Mesendoderm (in vitro differentiated cells): ENCODE data around the gene TBC1D5.

ENCODE experiments used
- DNase-seq: peaks from one replicate; pipeline ENCODE4 v3.0.0; 2013
- H2AK5ac ChIP-seq: 2 replicates; pipeline ENCODE4 v1.6.1; 2013; ENCODE audit warnings: low read length, inconsistent platforms
- H2BK120ac ChIP-seq: 2 replicates; pipeline ENCODE4 v1.6.1; 2013; ENCODE audit warnings: low read depth, mild to moderate bottlenecking, low read length, moderate library complexity, mixed read lengths
- H2BK15ac ChIP-seq: replicated peaks from 2 replicates; pipeline ENCODE4 v1.6.1; 2013; ENCODE audit warnings: low read depth, mild to moderate bottlenecking, moderate library complexity
- H2BK5ac ChIP-seq: 2 replicates; pipeline ENCODE4 v1.6.1; 2013; ENCODE audit warnings: low read length, inconsistent platforms
- H3K18ac ChIP-seq: 2 replicates; pipeline ENCODE4 v1.6.1; 2013; ENCODE audit warnings: mild to moderate bottlenecking, low read length, mixed read lengths
- H3K23ac ChIP-seq: one replicate; pipeline ENCODE4 v1.6.1; 2013; ENCODE audit warnings: low read length
- H3K27ac ChIP-seq: 2 replicates; pipeline ENCODE4 v1.5.1; 2013; ENCODE audit warnings: low read depth, mild to moderate bottlenecking, inconsistent platforms, low read length, moderate library complexity
- H3K27me3 ChIP-seq: 2 replicates; pipeline ENCODE4 v1.6.1; 2013; ENCODE audit warnings: low read length, control low read depth, mild to moderate bottlenecking, inconsistent platforms; ENCODE audit not compliant: insufficient read depth, poor library complexity
- H3K36me3 ChIP-seq: 2 replicates; pipeline ENCODE4 v1.6.1; 2013; ENCODE audit warnings: low read length, inconsistent platforms; ENCODE audit not compliant: control insufficient read depth, insufficient read depth
- H3K4ac ChIP-seq: one replicate; pipeline ENCODE4 v1.6.1; 2013; ENCODE audit warnings: low read depth, mild to moderate bottlenecking, low read length, moderate library complexity
- H3K4me1 ChIP-seq: 2 replicates; pipeline ENCODE4 v1.6.1; 2013; ENCODE audit warnings: low read depth, low read length, inconsistent platforms; ENCODE audit not compliant: control insufficient read depth
- H3K4me2 ChIP-seq: 2 replicates; pipeline ENCODE4 v1.6.1; 2013; ENCODE audit warnings: low read length
- H3K4me3 ChIP-seq: 2 replicates; pipeline ENCODE4 v1.5.1; 2013; ENCODE audit warnings: mild to moderate bottlenecking, low read length
- H3K56ac ChIP-seq: one replicate; pipeline ENCODE4 v1.6.1; 2013; ENCODE audit warnings: low read length
- H3K79me1 ChIP-seq: 2 replicates; pipeline ENCODE4 v1.6.1; 2013; ENCODE audit warnings: low read length, inconsistent platforms
- H3K79me2 ChIP-seq: 2 replicates; pipeline ENCODE4 v1.6.1; 2013; ENCODE audit warnings: mild to moderate bottlenecking, low read length; ENCODE audit not compliant: control insufficient read depth, insufficient read depth
- H3K9ac ChIP-seq: 2 replicates; pipeline ENCODE4 v1.6.1; 2013; ENCODE audit warnings: low read length, inconsistent platforms
- H4K5ac ChIP-seq: one replicate; pipeline ENCODE4 v1.6.1; 2013; ENCODE audit warnings: low read length
- H4K8ac ChIP-seq: one replicate; pipeline ENCODE4 v1.6.1; 2013; ENCODE audit warnings: low read depth, mild to moderate bottlenecking, control low read depth, low read length, moderate library complexity
- WGBS: extraction: QIAGEN DNeasy Blood & Tissue Kit; methylation state at CpG from one replicate; pipeline ENCODE4 v1.1.7; 2013; ENCODE audit warnings: low lambda C conversion rate, missing lambda C conversion rate; ENCODE audit not compliant: insufficient coverage; ENCODE audit errors: extremely low coverage; 5-methylcytosine and 5-hydroxymethylcytosine counted together

The TBC1D5 gene

GRCh38 chr3:17278006-17278405 is 464.4 kb downstream of the TBC1D5 start:
- Histone ChIP-seq H3K9ac (no peak overlapping the region), H3K36me3 (no peaks in the 10 kb centered on the region), H3K4me1 (no peaks in the 10 kb centered on the region), H4K5ac (no peak overlapping the region), H3K4me3 (no peak overlapping the region), H3K79me2 (no peaks in the 10 kb centered on the region), H3K4ac (no peak overlapping the region), H2BK15ac (no peak overlapping the region), H3K79me1 (no peaks in the 10 kb centered on the region), H2BK120ac (no peak overlapping the region), H3K18ac (no peak overlapping the region), H4K8ac (no peak overlapping the region), H3K27ac (no peak overlapping the region), H3K4me2 (no peak overlapping the region), H2BK5ac (no peak overlapping the region), H3K23ac (no peak overlapping the region), H2AK5ac (no peak overlapping the region), H3K56ac (no peak overlapping the region), H3K27me3 (no peaks in the 10 kb centered on the region)
- no CpG with 5 or more reads among the region's 2 CpGs for WGBS
- no peak for DNase-seq

DNA sequence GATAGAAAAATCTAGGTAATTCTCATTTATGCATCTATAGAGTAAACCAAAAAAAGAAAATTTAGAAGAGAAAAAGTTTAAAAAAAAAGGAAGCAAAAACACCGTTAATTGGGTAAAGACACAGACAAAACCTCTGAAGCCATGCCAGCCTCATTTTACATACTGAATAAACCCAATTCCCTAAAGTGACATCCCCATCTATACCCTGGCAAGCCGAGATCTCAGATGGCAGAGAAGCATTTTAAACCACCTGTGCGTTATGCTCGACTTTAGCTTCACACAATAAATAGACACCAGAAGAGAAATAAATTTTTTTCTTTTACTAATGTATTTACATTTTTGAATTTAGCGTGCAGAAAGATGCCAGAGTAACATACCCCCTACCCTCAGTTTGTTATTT is 475.6 kb downstream of the TBC1D5 start:
- H3K79me1 ChIP-seq: no peaks in the 10 kb centered on the region
- WGBS: no CpG with 5 or more reads among the region's 5 CpGs

GRCh38 chr3:17261627-17262369 is 480.6 kb downstream of the TBC1D5 start:
- WGBS: no CpG with 5 or more reads among the region's 3 CpGs
- Histone ChIP-seq H4K8ac (no peak overlapping the region), H2AK5ac (no peak overlapping the region), H3K9ac (no peak overlapping the region), H3K27me3 (no peaks in the 10 kb centered on the region), H3K79me1 (no peaks in the 10 kb centered on the region), H3K18ac (no peak overlapping the region), H3K23ac (no peak overlapping the region), H3K56ac (no peak overlapping the region), H2BK5ac (no peak overlapping the region), H2BK15ac (no peak overlapping the region), H3K4me1 (no peaks in the 10 kb centered on the region), H2BK120ac (no peak overlapping the region), H3K79me2 (no peaks in the 10 kb centered on the region), H3K4me2 (no peak overlapping the region), H4K5ac (no peak overlapping the region), H3K27ac (no peak overlapping the region), H3K4ac (no peak overlapping the region), H3K4me3 (no peak overlapping the region), H3K36me3 (no peaks in the 10 kb centered on the region)
- DNase-seq: no peak

More for the DNA sequence above, 475.6 kb downstream of the TBC1D5 start:
- Histone ChIP-seq H3K27ac (no peak overlapping the region), H3K18ac (no peak overlapping the region), H2BK15ac (no peak overlapping the region), H3K4me3 (no peak overlapping the region), H3K27me3 (no peaks in the 10 kb centered on the region), H4K5ac (no peak overlapping the region), H3K56ac (no peak overlapping the region), H3K36me3 (no peaks in the 10 kb centered on the region), H3K23ac (no peak overlapping the region), H3K4me2 (no peak overlapping the region), H2AK5ac (no peak overlapping the region), H2BK120ac (no peak overlapping the region), H3K9ac (no peak overlapping the region), H3K79me2 (no peaks in the 10 kb centered on the region), H3K4ac (no peak overlapping the region), H4K8ac (no peak overlapping the region), H3K4me1 (no peaks in the 10 kb centered on the region), H2BK5ac (no peak overlapping the region)
- no peak for DNase-seq

DNA sequence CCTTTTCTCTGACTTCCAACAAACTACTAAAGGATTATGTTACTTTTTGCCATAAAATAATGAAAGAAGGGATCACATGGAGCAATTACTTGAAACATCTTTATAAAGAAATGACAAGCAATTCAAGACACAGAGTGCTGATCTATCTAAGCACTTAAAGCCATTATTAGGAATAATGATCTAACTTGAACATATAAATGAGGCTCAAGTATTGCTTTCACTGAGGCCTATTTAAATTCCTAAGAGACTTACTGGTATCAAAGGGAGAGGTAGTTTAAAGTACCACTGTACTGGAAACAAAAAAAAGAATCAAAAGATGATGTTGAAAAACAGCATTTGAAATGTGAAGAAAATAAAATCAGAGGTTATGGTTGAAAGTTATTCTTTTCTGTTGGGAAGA is 482.2 kb downstream of the TBC1D5 start:
- no peak overlapping the region for H2AK5ac ChIP-seq
- H3K9ac ChIP-seq: no peak overlapping the region
- no peak overlapping the region for H3K23ac ChIP-seq
- H2BK5ac ChIP-seq: no peak overlapping the region
- H3K36me3 ChIP-seq: no peaks in the 10 kb centered on the region
- no peak overlapping the region for H2BK15ac ChIP-seq
- H3K18ac ChIP-seq: no peak overlapping the region
- no peaks in the 10 kb centered on the region for H3K4me1 ChIP-seq
- H3K56ac ChIP-seq: no peak overlapping the region
- no peak overlapping the region for H3K4me3 ChIP-seq
- no peak for DNase-seq
- H3K4ac ChIP-seq: no peak overlapping the region
- H4K5ac ChIP-seq: no peak overlapping the region
- no peak overlapping the region for H3K4me2 ChIP-seq
- no peak overlapping the region for H3K27ac ChIP-seq
- H3K27me3 ChIP-seq: no peaks in the 10 kb centered on the region
- H4K8ac ChIP-seq: no peak overlapping the region
- no peak overlapping the region for H2BK120ac ChIP-seq
- no peaks in the 10 kb centered on the region for H3K79me2 ChIP-seq
- no peaks in the 10 kb centered on the region for H3K79me1 ChIP-seq

DNA sequence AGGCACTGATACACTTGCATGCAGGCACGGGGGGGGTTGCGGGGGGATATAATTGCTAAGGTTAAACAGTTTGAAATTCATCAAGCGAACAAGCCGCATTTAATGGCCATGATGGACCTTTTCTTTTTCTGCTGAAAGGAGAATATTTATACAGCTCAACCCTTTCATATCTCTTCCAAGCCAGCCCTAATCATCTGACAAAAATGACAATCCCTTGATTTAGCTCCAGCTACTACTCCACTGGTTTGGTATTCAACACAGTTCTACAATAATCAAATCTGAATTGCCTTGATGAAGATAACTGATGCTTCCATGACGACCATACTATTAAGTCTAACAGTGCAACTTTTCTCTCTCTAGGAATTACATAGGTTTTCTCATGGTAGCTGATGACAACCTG is 482.7 kb downstream of the TBC1D5 start:
- Histone ChIP-seq H3K4me2 (no peak overlapping the region), H3K4ac (no peak overlapping the region), H3K4me1 (no peaks in the 10 kb centered on the region), H3K9ac (no peak overlapping the region), H4K8ac (no peak overlapping the region), H3K18ac (no peak overlapping the region), H2BK15ac (no peak overlapping the region), H4K5ac (no peak overlapping the region), H3K27ac (no peak overlapping the region), H3K27me3 (no peaks in the 10 kb centered on the region), H2BK120ac (no peak overlapping the region), H3K79me1 (no peaks in the 10 kb centered on the region), H3K56ac (no peak overlapping the region), H2BK5ac (no peak overlapping the region), H3K23ac (no peak overlapping the region), H3K4me3 (no peak overlapping the region), H3K79me2 (no peaks in the 10 kb centered on the region), H3K36me3 (no peaks in the 10 kb centered on the region), H2AK5ac (no peak overlapping the region)
- WGBS: no CpG with 5 or more reads among the region's 5 CpGs
- no peak for DNase-seq

DNA sequence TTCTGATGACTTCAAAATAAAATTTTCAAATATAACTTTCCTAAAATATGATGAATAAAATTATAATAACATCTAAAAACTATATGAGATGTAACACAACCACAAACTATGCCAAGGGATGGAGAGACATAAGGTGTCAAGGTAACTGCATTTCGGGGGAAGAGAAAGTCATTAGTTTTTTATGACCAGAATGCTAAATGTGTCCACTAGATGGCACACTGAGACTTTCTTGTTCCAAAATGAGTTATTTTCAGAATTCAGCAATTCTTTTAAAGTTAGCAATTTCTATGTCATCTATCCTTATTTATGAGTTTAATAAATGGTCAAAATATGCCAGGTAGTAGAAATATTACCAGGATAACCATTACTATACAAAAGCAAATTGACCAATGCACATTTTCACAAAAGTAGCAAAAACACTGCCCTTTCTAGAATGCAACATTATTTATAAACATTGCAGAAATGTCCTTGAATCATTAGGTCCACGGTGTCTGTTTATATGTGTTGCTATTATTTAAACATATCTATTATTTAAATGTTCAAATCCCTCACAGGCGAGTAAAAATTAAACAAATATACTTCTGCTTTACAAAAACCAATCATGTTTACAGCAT is 483.5 kb downstream of the TBC1D5 start:
- Histone ChIP-seq H3K23ac (no peak overlapping the region), H3K27ac (no peak overlapping the region), H3K79me2 (no peaks in the 10 kb centered on the region), H3K79me1 (no peaks in the 10 kb centered on the region), H2BK5ac (no peak overlapping the region), H3K27me3 (no peaks in the 10 kb centered on the region), H3K4me1 (no peaks in the 10 kb centered on the region), H4K8ac (no peak overlapping the region), H3K56ac (no peak overlapping the region), H3K9ac (no peak overlapping the region), H2BK120ac (no peak overlapping the region), H2AK5ac (no peak overlapping the region), H2BK15ac (no peak overlapping the region), H4K5ac (no peak overlapping the region), H3K4me2 (no peak overlapping the region), H3K4me3 (no peak overlapping the region), H3K36me3 (no peaks in the 10 kb centered on the region), H3K4ac (no peak overlapping the region), H3K18ac (no peak overlapping the region)
- peak; percentile 27 for DNase-seq
- no CpG with 5 or more reads among the region's 3 CpGs for WGBS
